H1 (cell line): ENCODE data around the gene RTN4. TPM values are rescaled to one million over a fixed set of nuclear protein-coding genes. Genes with fewer than 3 reads are reported as not detected.

ENCODE experiments used
- CTCF ChIA-PET: fragments of 300-600 bp; sonication (Branson Sonifier 250); formaldehyde crosslinking; loops from one replicate; lab custom pipeline; 2021; ENCODE audit not compliant: partially characterized antibody; lab: Charles Lee
- POLR2A ChIA-PET: fragments of 300-600 bp; sonication (Branson Sonifier 250); formaldehyde crosslinking; loops from one replicate; lab custom pipeline; 2021; ENCODE audit warnings: inconsistent platforms; ENCODE audit not compliant: partially characterized antibody; lab: Charles Lee
- DNase-seq, 2 experiments: peaks; one replicate each; pipeline versions ENCODE4 v3.0.0 to v3.0.0-alpha.2; 2010 to 2022; ENCODE audit warnings: low spot score in 2 of 2, low read depth in 1 of 2, mixed read lengths in 1 of 2
- FAIRE-seq: peaks from 2 replicates; lab custom pipeline; 2011; peaks lifted over from hg19 to GRCh38; lab: Jason Lieb, UNC
- H2AFZ ChIP-seq: 2 replicates; pipeline ENCODE4 v1.8.1; 2012; ENCODE audit warnings: low read length, inconsistent platforms
- H2AK5ac ChIP-seq: 2 replicates; pipeline ENCODE4 v1.6.1; 2013; ENCODE audit warnings: low read depth, low read length
- H2BK120ac ChIP-seq: replicated peaks from 2 replicates; pipeline ENCODE3; 2013; ENCODE audit warnings: low read depth, low read length, inconsistent platforms
- H2BK12ac ChIP-seq: 2 replicates; pipeline ENCODE4 v1.6.1; 2013; ENCODE audit warnings: low read depth, low read length
- H2BK15ac ChIP-seq: 2 replicates; pipeline ENCODE4 v1.6.1; 2013; ENCODE audit warnings: low read length
- H2BK20ac ChIP-seq: 2 replicates; pipeline ENCODE4 v1.6.1; 2013; ENCODE audit warnings: low read length
- H2BK5ac ChIP-seq: 2 replicates; pipeline ENCODE4 v1.6.1; 2013; ENCODE audit warnings: low read depth, low read length
- H3K14ac ChIP-seq: 2 replicates; pipeline ENCODE4 v1.6.1; 2013; ENCODE audit warnings: inconsistent platforms; ENCODE audit not compliant: insufficient read length
- H3K18ac ChIP-seq: 2 replicates; pipeline ENCODE4 v1.6.1; 2013; ENCODE audit warnings: low read length; ENCODE audit errors: extremely low read depth
- H3K23ac ChIP-seq: 2 replicates; pipeline ENCODE4 v1.6.1; 2013; ENCODE audit warnings: inconsistent platforms; ENCODE audit not compliant: insufficient read length
- H3K23me2 ChIP-seq: 2 replicates; pipeline ENCODE4 v1.6.1; 2013; ENCODE audit warnings: low read depth, low read length
- H3K27ac ChIP-seq: 2 replicates; pipeline ENCODE4 v1.6.1; 2011; ENCODE audit warnings: low read depth, low read length, inconsistent platforms
- H3K27me3 ChIP-seq, 4 experiments: replicated peaks in 1 of 4; 1 replicate in 1 of 4; 2 replicates in 3 of 4; pipeline versions ENCODE4 v1.6.1 to v1.8.1; 2011 to 2013; ENCODE audit warnings: low read length in 3 of 4, mild to moderate bottlenecking in 3 of 4, inconsistent platforms in 2 of 4, mixed read lengths in 2 of 4, moderate library complexity in 1 of 4; ENCODE audit not compliant: control insufficient read depth in 3 of 4, insufficient read depth in 3 of 4; ENCODE audit errors: extremely low read depth in 1 of 4
- H3K36me3 ChIP-seq, 4 experiments: 2 replicates each; pipeline versions ENCODE4 v1.6.1 to v1.8.1; 2011 to 2013; ENCODE audit warnings: mild to moderate bottlenecking in 4 of 4, low read length in 3 of 4, moderate library complexity in 2 of 4, control low read depth in 1 of 4, inconsistent platforms in 1 of 4; ENCODE audit not compliant: insufficient read depth in 4 of 4, control insufficient read depth in 2 of 4
- H3K4ac ChIP-seq: replicated peaks from 2 replicates; pipeline ENCODE3; 2013; ENCODE audit warnings: low read length, low read depth, mixed read lengths, inconsistent platforms; ENCODE audit not compliant: insufficient read length
- H3K4me1 ChIP-seq, 4 experiments: replicated peaks in 1 of 4; 1 replicate in 1 of 4; 2 replicates in 3 of 4; pipeline versions ENCODE4 v1.6.1 to v1.8.1; 2011 to 2013; ENCODE audit warnings: low read length in 3 of 4, inconsistent platforms in 2 of 4, mixed read lengths in 1 of 4; ENCODE audit not compliant: insufficient read depth in 4 of 4, control insufficient read depth in 3 of 4
- H3K4me2 ChIP-seq, 2 experiments: 2 replicates each; pipeline versions ENCODE4 v1.6.1 to v1.8.1; 2011 to 2013; ENCODE audit warnings: low read depth in 2 of 2, low read length in 2 of 2, control low read depth in 1 of 2, inconsistent platforms in 1 of 2, mild to moderate bottlenecking in 1 of 2; ENCODE audit not compliant: insufficient read depth in 1 of 2
- H3K4me3 ChIP-seq, 4 experiments: fragments of 200-600, 300-600 bp in 1 of 4; sonication (generic), shearing (Covaris generic), sonication (Bioruptor Twin) in 1 of 4; 2 replicates each; pipeline versions ENCODE4 v1.5.1 to v1.8.1; 2011 to 2016; ENCODE audit warnings: low read length in 4 of 4, low read depth in 3 of 4, control low read depth in 2 of 4, inconsistent platforms in 2 of 4, mild to moderate bottlenecking in 2 of 4, mixed read lengths in 1 of 4, moderate library complexity in 1 of 4; ENCODE audit not compliant: insufficient read depth in 2 of 4; ENCODE audit errors: extremely low read depth in 1 of 4
- H3K56ac ChIP-seq: replicated peaks from 2 replicates; pipeline ENCODE3; 2013; ENCODE audit warnings: low read depth, mild to moderate bottlenecking, mixed read lengths, low read length, inconsistent platforms; ENCODE audit not compliant: insufficient read length
- H3K79me1 ChIP-seq: 2 replicates; pipeline ENCODE4 v1.6.1; 2013; ENCODE audit warnings: low read depth, low read length, control low read depth
- H3K79me2 ChIP-seq, 2 experiments: 2 replicates each; pipeline versions ENCODE4 v1.6.1 to v1.8.1; 2012 to 2013; ENCODE audit warnings: low read length in 2 of 2, mild to moderate bottlenecking in 2 of 2, inconsistent platforms in 1 of 2; ENCODE audit not compliant: insufficient read depth in 2 of 2, control insufficient read depth in 1 of 2
- H3K9ac ChIP-seq, 4 experiments: replicated peaks in 1 of 4; 1 replicate in 1 of 4; 2 replicates in 3 of 4; pipeline versions ENCODE4 v1.6.1 to v1.8.1; 2011 to 2013; ENCODE audit warnings: low read depth in 3 of 4, low read length in 3 of 4, control low read depth in 2 of 4, mild to moderate bottlenecking in 2 of 4, moderate library complexity in 2 of 4, inconsistent platforms in 1 of 4; ENCODE audit errors: extremely low read depth in 1 of 4
- H3K9me3 ChIP-seq, 2 experiments: 2 replicates each; pipeline versions ENCODE4 v1.6.1 to v1.8.1; 2012 to 2013; ENCODE audit warnings: mild to moderate bottlenecking in 2 of 2, moderate library complexity in 2 of 2, control low read depth in 1 of 2, inconsistent platforms in 1 of 2, low read depth in 1 of 2, low read length in 1 of 2, mixed read lengths in 1 of 2; ENCODE audit not compliant: insufficient read depth in 2 of 2
- H4K20me1 ChIP-seq, 2 experiments: replicated peaks in 1 of 2; 2 replicates each; pipeline versions ENCODE3 to v1.8.1; 2011 to 2013; ENCODE audit warnings: inconsistent platforms in 2 of 2, low read length in 2 of 2, mild to moderate bottlenecking in 1 of 2; ENCODE audit not compliant: insufficient read depth in 2 of 2, control insufficient read depth in 1 of 2
- H4K5ac ChIP-seq: 2 replicates; pipeline ENCODE4 v1.6.1; 2013; ENCODE audit warnings: low read length, low read depth, mixed read lengths, inconsistent platforms; ENCODE audit not compliant: insufficient read length
- H4K8ac ChIP-seq: 2 replicates; pipeline ENCODE4 v1.8.0; 2013; ENCODE audit warnings: mild to moderate bottlenecking, moderate library complexity, low read length, inconsistent platforms; ENCODE audit not compliant: insufficient read depth; ENCODE audit errors: extremely low read depth
- H4K91ac ChIP-seq: replicated peaks from 2 replicates; pipeline ENCODE3; 2013; ENCODE audit warnings: low read length, mixed read lengths, inconsistent platforms; ENCODE audit not compliant: insufficient read length
- ASH2L ChIP-seq: fragments of 200-600, 300-600 bp; sonication (generic); IDR thresholded peaks from one replicate; pipeline ENCODE4 v1.7.1; 2017; ENCODE audit warnings: low read length
- EZH2 ChIP-seq: fragments of 200-600 bp; sonication (generic); IDR thresholded peaks from 2 replicates; pipeline ENCODE4 v1.7.1; 2012; ENCODE audit warnings: low read depth, mild to moderate bottlenecking, moderate library complexity, low read length, inconsistent platforms; ENCODE audit not compliant: severe bottlenecking
- JUND ChIP-seq: IDR thresholded peaks from 2 replicates; pipeline ENCODE4 v1.6.1; 2011; ENCODE audit warnings: mild to moderate bottlenecking, improper control_type of control experiment, low read length
- KDM4A ChIP-seq: IDR thresholded peaks from one replicate; pipeline ENCODE4 v1.7.1; 2012; ENCODE audit warnings: low read depth, mild to moderate bottlenecking, moderate library complexity, low read length, inconsistent platforms; ENCODE audit not compliant: severe bottlenecking
- SRF ChIP-seq: IDR thresholded peaks from 2 replicates; pipeline ENCODE4 v1.6.1; 2011; ENCODE audit warnings: mild to moderate bottlenecking, low read depth, low read length, moderate library complexity
- SUZ12 ChIP-seq: fragments of 200-600 bp; sonication (generic); IDR thresholded peaks from 2 replicates; pipeline ENCODE4 v1.6.1; 2012; ENCODE audit warnings: mild to moderate bottlenecking, inconsistent platforms, low read length, moderate library complexity, mixed read lengths
- TEAD4 ChIP-seq: IDR thresholded peaks from 2 replicates; pipeline ENCODE4 v1.6.1; 2012; ENCODE audit warnings: low read depth, low read length, inconsistent platforms, mixed read lengths
- WGBS, 2 experiments: shearing (Covaris generic) in 1 of 2; methylation state at CpG; one replicate each; pipeline versions ENCODE4 v1.1.6 to v1.1.7; 2013 to 2015; ENCODE audit warnings: low lambda C conversion rate in 2 of 2, mixed read lengths in 2 of 2, inconsistent platforms in 1 of 2, low coverage in 1 of 2, missing lambda C conversion rate in 1 of 2; ENCODE audit not compliant: insufficient replicate concordance in 2 of 2, insufficient coverage in 1 of 2, insufficient read length in 1 of 2; ENCODE audit errors: extremely low coverage in 1 of 2, missing lambda C conversion rate in 1 of 2; 5-methylcytosine and 5-hydroxymethylcytosine counted together
- polyA plus RNA-seq, 7 experiments: library from polyadenylated mRNA; depleted of rRNA in 3 of 7; stranded (reverse) in 5 of 7; unstranded in 2 of 7; fragments of >200 nt in 5 of 7; fragments of 200-250 nt in 2 of 7; gene quantifications; 1 replicate in 5 of 7; 2 replicates in 1 of 7; 4 replicates in 1 of 7; pipeline versions ENCODE4 v1.2.1 to v1.2.3, GENCODE V29; 2011 to 2013; ENCODE audit warnings: missing spikeins in 2 of 7, mixed read lengths in 2 of 7
- total RNA-seq: library from RNA; stranded (reverse); fragmentation: NEBNext Ultra II Directional; extraction: Animal tissue kit (Norgen Biotek cat#: 25700); gene quantifications from 2 replicates; pipeline ENCODE4 v1.2.1, GENCODE V29; 2021
- TF ChIP-seq, protein P1 (sequence below): IDR thresholded peaks from 2 replicates; pipeline ENCODE4 v1.6.1; 2012; ENCODE audit warnings: inconsistent platforms
- TF ChIP-seq, protein P2 (sequence below), 3 experiments: IDR thresholded peaks; 1 replicate in 2 of 3; 2 replicates in 1 of 3; pipeline versions ENCODE4 v1.5.1 to v1.6.1; 2011; ENCODE audit warnings: low read length in 3 of 3, mild to moderate bottlenecking in 3 of 3, inconsistent platforms in 2 of 3, low read depth in 1 of 3, moderate library complexity in 1 of 3; ENCODE audit not compliant: insufficient read depth in 1 of 3; ENCODE audit errors: control extremely low read depth in 1 of 3

The RTN4 gene
- total and polyA plus RNA-seq, 2 of the 8 experiments (the other 6 are each of a cell fraction or from before 2014, with no cell fraction given): 179 to 242 TPM

DNA sequence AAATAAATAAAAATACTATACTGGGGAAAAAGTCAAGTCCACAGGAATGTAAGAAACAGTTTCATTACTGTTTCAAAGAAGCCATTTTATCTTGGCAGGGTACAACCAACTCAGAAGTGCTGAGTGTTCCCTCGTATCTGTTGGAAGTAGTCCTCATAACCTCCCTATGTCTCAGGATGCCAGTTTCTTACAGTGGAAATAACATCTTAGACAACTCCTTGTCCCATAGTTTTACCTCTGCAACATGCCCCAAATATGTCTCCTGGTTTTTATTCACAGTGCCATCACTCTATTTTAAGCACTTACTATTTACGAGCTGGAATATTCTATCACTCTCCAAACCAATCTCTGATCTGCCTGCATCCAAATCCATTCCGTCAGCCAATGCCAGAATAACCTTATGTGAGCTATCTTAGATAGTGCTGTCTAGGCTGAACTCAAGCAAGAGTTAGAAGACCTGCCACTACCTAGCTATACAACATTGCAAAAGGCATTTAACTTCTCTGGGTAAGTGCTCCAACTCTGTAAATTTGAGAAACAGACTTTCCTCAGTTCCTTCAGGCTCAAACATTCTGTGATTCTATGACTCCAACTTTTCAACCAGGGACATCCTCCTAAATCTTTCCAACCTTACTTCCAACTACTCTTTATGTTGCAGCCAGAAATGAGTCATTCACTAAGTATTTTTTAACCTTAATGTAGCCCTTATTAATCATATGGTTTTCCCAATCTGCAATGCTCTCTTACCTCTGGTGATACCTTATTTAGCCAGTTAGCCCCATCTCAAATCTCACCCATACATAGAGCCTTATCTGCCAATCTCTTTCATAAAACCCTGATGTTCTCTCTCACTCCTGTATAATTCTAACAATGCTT is 66.7 kb downstream of the RTN4 start:
- H3K56ac ChIP-seq: no peak overlapping the region
- no peak overlapping the region for H3K9ac ChIP-seq
- no peak overlapping the region for H2BK15ac ChIP-seq
- no peak overlapping the region for H3K4me2 ChIP-seq
- no peak for DNase-seq
- H3K4ac ChIP-seq: no peak overlapping the region
- H4K20me1 ChIP-seq: peaks cover 0 to 3% of the 10 kb centered on the region in 2 experiments
- no peak overlapping the region for H2BK20ac ChIP-seq
- peaks cover 2% of the 10 kb centered on the region; the same call in 1 of the 2 replicates for H3K79me1 ChIP-seq
- no peak overlapping the region for H4K8ac ChIP-seq
- no peak for FAIRE-seq
- H3K18ac ChIP-seq: no peak overlapping the region
- H3K23ac ChIP-seq: no peak overlapping the region
- no peak overlapping the region for H4K5ac ChIP-seq
- no peak overlapping the region for H2BK12ac ChIP-seq
- no peaks in the 10 kb centered on the region; the same call in 1 of the 2 replicates for H3K23me2 ChIP-seq
- H3K79me2 ChIP-seq: peaks cover 0 to 89% of the 10 kb centered on the region in 2 experiments; a peak in 3 of 4 replicates
- no peaks in the 10 kb centered on the region for H3K9me3 ChIP-seq
- no peak overlapping the region for H4K91ac ChIP-seq
- H2BK120ac ChIP-seq: no peak overlapping the region
- peaks cover 0 to 5% (median under 1%) of the 10 kb centered on the region in 4 experiments; a peak in 3 of 7 replicates for H3K4me1 ChIP-seq
- no peak overlapping the region for H2BK5ac ChIP-seq
- ChIA-PET POLR2A (no interaction called here), CTCF (interaction anchor here (1.6 to 2.8 kb wide), 2 partner anchors 132 to 184 kb away, joined by 3 to 8 read pairs; no protein-coding TSS in a partner anchor)
- no peak overlapping the region for H3K14ac ChIP-seq
- WGBS, 2 experiments: 61% methylated on average over 3 of the region's 3 CpGs; no CpG with 5 or more reads in 1 of the 2 experiments
- H3K4me3 ChIP-seq: no peak overlapping the region
- H2AFZ ChIP-seq: no peak overlapping the region
- no peak overlapping the region for H3K27ac ChIP-seq
- no peak overlapping the region for H2AK5ac ChIP-seq
- H3K27me3 ChIP-seq: no peaks in the 10 kb centered on the region
- H3K36me3 ChIP-seq: peaks cover 3 to 50% (median 16%) of the 10 kb centered on the region in 4 experiments
- TF ChIP-seq EZH2: no peak
- TF ChIP-seq KDM4A: no peak
- no peak for TF ChIP-seq SUZ12
- TF ChIP-seq ASH2L: no peak
- TF ChIP-seq JUND: no peak
- TF ChIP-seq TEAD4: no peak
- TF ChIP-seq, protein P1, sequence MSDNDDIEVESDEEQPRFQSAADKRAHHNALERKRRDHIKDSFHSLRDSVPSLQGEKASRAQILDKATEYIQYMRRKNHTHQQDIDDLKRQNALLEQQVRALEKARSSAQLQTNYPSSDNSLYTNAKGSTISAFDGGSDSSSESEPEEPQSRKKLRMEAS: no peak
- TF ChIP-seq SRF: no peak
- TF ChIP-seq, protein P2, sequence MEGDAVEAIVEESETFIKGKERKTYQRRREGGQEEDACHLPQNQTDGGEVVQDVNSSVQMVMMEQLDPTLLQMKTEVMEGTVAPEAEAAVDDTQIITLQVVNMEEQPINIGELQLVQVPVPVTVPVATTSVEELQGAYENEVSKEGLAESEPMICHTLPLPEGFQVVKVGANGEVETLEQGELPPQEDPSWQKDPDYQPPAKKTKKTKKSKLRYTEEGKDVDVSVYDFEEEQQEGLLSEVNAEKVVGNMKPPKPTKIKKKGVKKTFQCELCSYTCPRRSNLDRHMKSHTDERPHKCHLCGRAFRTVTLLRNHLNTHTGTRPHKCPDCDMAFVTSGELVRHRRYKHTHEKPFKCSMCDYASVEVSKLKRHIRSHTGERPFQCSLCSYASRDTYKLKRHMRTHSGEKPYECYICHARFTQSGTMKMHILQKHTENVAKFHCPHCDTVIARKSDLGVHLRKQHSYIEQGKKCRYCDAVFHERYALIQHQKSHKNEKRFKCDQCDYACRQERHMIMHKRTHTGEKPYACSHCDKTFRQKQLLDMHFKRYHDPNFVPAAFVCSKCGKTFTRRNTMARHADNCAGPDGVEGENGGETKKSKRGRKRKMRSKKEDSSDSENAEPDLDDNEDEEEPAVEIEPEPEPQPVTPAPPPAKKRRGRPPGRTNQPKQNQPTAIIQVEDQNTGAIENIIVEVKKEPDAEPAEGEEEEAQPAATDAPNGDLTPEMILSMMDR (IDR thresholded peaks at IDR 0.05; ENCODE audit: control extremely low read depth in 1 of 3, insufficient read depth in 1 of 3, low read depth in 1 of 3, low read length in 3 of 3): no peak
